ENCODE measurements around the gene IFI16.
"Not testable (repeated sequence)": the region's sequence is repeated elsewhere in the genome, so short reads cannot be mapped to it uniquely, and the experiment has no call there.

Gene IFI16

DNA sequence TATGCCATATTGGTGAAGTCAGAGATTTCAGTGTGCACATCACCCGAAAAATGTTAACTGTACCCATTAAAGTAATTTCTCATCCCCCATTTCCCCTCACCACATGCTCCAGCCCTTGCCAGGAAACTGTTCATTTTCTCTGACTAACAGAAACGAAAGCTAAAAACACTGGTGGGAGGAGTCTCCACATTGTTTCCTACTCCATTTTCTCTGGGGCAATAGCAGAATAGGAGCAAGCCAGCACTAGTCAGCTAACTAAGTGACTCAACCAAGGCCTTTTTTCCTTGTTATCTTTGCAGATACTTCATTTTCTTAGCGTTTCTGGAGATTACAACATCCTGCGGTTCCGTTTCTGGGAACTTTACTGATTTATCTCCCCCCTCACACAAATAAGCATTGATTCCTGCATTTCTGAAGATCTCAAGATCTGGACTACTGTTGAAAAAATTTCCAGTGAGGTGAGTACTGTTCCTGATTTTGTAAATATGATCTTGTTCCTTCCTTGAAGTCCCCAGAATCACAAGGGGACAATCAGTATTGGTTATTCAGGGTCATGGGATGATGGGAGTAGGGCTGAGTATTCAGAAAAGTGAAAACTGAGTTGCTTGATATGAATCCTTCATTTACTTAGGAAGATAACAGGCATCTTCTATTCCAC, at the start of gene IFI16:
IFI16 (plus strand) TSS at position 204 of the 658 bp plus-strand sequence. CDS start 4,774 bp downstream, outside the sequence.
- DNase-seq: peak; percentile 94

DNA sequence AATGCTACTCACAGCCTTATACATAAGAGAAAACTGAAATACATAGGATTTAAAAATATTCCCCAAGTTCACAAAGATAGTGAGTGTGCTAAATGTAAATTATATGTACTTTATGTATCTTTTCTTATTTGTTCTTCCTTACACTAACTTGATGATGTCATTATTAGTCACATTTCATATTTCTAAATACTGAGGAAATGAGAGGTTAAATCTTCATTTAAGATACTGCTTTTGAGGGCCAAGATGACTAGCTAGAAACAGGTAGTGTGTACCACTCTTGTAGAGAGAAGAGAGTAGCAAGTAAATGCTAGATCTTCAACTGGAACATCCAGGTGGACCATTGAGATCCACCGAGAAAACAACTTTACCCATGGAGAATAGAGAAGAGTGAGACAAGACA, 48.5 kb upstream of the IFI16 start:
- no peak for DNase-seq

DNA sequence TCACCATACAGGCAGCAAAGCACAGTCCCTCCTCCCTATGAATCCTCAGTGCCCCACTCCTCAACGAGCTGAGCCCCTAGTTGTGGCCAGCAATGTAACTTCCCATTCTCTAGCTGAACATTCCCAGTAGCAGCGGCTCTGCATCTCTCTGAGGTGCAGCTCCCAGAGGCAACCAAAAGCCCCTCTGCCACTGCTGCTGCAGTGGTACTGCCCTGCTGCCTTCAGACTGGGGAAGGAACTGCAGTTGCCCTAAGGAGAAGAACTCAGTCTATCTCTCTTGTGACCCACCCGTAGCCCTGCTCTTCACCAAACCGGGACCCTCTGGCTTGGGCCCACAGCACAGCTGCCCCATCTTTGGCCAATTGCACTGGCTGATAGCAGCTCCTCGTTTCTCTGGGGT, 46.7 kb upstream of the IFI16 start:
- DNase-seq: no peak

DNA sequence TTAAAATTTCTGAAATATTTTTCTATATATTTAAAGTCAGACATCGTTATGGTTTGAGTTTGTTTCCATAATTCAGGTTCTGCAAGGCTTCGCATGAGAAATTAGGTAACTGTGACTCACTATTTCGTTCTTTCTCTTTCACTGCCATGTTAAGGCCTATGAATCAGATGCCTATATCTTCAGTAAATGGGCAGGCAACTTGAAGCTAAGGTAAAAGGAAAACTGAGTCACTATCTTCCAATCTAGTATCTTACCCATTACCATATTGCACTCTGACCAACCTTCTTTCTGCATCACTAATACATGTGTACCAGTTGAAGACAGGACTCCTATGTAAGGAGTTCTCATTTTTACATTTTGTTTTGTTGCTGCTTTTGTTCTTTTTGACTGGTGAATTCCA, 40.5 kb upstream of the IFI16 start:
- no peak for DNase-seq

DNA sequence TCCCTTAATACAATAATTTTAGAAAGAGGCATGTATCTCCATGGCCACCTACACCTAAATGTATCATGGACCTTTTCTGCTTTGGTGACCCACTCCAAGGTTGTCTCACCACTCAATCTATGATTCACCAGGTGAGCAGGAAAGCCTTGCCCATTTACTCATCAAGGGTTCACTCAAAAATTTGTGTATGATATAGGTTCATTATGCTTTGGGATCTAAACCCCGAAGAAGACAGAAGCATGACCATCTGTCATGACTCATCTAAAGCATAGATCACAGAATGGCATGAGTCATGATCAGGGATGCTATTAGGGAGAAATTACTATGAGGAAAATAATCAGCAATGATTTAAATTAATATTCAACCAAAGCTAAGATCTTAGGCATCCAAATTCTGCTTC, 39.9 kb upstream of the IFI16 start:
- no peak for DNase-seq

DNA sequence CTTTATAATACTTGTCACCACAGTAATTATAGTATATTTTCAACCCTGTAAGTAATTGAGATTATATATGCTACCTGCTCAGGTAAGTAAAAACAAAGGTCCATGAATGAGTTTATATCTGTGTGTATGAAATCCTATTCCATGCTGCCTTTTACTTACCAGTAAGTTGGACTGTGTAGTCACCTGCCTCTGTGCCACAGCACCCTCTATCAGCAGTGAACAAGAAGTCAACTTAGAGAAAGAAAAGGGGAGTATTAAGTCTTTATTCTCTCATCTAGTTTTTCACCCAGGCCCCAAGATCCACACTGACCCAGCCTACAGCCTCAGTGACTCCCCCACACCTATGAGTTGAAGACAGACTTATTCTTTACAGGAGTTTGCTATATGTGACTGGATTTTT, 36.9 kb upstream of the IFI16 start:
- no peak for DNase-seq

DNA sequence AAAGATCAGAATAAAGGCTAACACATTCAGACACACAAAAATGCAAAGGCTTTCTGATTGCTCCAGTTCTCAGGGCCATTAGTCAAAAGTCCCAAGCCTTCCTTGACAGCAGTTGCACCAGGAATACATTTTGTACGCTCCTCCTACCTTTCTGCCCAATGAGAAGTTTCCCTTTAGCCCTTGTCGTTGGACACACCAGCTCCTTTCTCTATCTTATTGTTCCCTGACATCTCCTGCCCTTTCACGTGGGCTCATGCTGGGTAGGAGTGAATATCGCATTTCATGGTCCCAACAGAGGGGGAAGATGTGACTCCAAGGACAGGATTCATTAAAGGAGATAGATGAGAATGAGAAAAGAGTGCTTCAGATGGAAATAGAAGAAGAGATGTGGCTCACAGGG, 33.5 kb upstream of the IFI16 start:
- DNase-seq: no peak

DNA sequence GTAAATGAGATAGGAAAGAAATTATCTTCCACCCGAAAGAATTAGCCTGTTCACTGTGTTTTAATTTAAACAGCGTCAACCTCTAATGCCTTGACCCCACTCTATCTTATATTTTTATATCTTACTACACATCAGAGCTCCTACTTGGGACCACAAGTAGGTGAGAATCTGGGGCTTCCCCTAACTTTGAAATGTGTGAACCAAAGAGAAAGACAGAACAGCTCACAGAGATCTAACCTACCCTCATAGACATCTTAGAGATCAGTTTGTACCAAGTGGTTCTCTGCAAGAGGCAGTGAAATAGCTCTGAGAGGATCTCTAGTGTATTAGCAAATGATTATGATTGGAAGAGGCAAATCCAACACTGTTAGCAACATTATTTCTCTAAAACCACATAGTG, 31.0 kb upstream of the IFI16 start:
- no peak for DNase-seq

DNA sequence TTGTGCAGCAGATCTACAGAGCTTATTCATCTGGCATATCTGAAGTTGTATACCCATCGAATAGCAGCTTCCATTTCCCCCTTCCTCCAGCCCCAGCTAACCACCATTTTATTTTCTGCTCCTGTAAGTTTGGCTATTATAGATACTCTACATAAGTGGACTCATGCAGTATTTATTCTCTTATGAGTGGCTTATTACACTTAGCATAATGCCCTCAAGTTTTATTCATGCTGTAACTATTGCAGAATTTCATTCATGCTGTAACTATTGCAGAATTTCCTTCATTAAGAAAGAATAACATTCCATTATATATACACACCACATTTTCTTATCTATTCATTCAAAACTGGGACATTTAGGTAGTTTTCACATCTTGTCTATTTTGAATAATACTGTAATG, 30.5 kb upstream of the IFI16 start:
- DNase-seq: no peak

DNA sequence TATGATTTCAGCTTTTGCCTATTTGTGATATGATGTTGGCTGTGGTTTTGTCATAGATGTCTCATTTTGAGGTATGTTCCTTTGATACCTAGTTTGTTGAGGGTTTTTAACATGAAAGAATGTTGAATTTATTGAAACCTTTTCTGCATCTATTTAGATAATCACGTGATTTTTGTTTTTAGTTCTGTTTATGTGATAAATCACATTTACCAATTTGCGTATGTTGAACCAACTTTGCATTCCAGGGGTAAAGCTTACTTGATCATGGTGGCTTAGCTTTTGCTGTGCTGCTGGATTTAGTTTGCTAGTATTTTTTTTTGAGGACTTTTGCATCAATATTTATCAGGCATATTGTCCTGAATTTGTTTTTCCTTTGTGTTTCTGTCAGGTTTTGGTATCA, 26.5 kb upstream of the IFI16 start:
- no peak for DNase-seq

DNA sequence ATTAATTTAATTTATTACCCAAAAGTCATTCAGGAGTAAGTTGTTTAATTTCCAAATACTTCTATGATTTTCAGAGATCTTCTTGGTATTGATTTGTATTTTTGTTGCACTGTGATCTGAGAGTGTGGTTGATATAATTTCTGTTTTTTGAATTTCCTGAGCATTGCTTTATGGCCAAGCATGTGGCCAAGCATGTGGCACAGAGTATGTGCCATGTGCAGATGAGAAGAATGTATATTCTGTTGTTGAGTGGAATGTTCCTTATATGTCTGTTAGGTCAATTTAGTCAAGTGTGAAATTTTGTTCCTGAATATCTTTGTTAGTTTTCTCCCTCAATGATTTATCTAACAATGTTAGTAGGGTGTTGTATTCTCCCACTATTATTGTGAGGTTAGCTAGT, 25.3 kb upstream of the IFI16 start:
- DNase-seq: no peak

DNA sequence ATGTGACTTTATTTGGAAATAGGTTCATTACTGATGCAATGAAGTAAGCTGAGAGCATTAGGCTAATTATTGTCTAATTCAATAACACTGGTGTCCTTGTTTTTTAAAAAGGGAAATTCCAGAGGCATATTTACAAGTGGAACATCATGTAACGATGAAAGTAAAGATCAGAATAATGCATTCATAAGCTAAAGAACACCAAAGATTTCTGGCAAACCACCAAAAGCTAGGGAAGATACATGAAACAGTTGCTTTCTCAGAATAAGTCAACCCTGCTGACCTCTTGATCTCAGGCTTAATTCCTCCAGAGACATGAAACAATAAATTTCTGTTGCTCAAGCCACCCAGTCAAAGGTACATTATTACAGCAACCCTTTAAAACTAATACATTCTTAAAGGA, 20.3 kb upstream of the IFI16 start:
- DNase-seq: no peak

DNA sequence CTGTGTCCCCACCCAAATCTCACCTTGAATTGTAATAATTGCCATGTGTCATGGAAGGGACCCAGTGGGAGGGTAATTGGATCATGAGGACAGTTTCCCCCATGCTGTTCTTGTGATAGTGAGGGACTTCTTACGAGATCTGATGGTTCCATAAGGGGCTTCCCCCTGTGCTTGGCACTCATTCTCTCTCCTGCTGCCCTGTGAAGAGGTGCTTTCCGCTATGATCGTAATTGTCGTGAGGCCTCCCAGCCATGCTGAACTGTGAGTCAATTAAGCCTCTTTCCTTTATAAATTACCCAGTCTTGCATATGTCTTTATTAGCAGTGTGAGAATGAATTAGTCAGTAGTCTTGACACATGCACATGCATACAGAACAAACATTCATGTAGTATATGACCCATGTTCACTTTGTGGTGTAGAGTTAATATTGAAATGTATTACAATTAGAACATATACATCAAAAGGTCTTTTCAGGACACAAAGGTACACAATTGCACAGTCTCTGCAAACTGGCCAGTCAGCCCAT, 16.9 kb upstream of the IFI16 start:
- DNase-seq: no peak

DNA sequence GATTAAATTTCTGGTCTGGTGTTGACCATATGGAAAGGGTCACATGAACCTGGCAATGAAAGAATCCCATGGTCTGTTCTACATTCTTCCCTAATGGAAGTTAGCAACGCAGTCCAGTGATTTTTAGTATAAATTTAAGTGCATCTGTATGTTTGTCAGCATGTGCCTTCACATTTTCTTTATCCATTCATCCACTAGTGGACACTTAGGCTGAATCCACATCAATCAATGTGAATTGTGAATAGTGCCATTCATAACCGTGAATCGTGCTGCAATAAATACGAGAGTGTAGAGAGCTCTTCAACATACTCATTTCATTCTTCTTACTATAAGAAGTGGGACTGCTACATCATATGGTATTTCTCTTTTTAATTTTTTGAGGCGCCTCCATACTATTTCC, 12.7 kb upstream of the IFI16 start:
- DNase-seq: no peak

DNA sequence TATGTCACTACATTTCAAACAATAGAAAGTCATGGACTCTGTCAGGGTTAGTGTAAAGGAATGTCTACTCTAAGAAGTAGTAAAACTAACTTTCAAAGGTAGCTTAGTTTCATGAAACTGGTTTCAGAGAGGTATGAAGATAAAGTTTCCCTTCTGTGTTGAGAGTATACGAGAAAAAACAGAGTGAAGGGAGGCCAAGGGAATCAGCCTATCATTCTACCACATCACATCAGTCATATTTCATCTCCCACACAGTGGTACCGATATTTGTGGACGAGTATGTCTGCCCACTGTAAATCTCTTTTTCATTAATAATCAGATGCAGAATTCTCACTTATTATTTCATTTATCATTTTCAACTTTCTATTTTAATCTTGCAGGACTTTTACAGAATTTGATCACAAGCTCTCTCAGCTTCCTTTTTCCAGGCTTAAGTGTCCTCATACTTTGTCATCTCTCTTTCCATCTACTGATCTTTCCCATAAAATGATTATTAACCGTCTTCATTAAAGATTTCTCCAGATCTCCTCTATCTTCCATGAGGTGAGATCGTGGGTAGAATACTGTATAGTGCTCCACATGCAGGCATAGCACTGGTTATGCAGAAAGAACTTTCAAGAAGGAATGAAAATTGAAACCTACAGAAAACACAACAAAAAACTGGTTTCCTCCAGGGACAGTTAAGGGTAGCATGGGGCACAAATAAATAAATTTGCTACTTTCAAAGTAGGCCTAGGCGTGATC, 11.5 kb upstream of the IFI16 start:
- no peak for DNase-seq

DNA sequence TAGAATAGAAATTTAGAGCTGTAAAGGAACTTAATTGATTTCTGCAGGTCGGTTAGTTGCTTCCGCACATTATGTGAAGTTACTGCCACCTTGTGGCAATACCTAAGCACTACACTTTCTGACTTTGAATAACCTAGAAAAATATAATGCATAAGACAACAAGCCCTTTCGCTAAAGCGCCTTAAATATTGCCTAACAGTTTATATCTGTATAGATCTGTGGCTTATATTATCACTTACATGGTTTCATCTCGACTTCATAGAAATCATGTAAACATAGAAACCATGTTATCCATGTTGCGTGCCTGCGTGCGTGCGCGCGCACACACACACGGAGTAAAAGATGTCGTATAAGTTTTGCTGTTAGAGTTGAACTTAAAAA, 10.9 kb upstream of the IFI16 start:
- peak; percentile 68 for DNase-seq

DNA sequence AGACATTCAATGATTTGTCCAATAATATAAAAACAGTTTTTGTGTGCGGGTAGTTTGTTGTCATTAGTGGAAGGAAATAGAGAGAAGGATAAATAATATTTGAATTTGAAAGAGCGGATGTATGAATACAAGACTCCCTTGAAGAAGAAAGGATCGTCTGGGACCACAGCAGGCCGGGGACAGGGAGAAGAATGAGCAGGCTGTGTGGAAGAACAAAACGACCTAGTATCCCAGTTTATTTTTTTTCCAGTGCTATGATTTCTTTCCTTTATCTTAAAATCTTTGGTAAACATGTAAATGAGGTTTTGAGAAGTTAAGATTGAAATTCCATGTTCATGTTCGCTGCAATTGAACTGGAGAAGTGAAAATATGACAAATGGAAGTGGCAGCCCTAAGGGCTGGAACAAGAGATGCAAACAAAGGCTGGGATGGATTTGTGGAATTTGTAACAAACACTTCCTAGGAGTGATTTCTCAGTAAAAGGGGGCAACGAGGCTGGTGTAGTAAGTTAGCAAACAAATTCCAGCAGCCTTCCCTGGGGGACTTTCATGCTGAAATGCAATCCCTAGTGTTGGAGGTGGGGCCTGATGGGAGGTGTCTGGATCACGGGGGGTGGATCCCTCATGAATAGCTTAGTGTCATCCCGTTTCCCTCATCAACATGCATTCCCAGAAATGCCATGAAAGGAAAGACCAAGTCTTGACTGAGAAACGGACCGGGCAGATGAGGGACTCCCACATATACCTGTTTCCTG, 10.2 kb upstream of the IFI16 start:
- no peak for DNase-seq

DNA sequence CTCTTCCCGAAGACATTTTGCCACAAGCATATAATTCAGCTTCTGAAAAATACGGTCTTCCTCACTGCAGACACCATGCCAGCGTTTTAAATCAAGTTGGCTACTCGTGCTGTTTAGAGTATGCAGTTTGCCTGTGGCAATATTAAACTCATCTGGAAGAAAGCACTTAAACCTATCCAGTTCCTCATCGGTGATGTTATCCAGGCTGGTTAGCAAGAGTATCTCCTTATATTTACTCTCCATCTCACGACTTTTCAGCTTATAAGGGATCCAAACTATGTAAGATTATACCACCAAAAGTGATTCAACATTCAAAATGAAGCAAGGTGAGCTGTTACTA, 9.7 kb upstream of the IFI16 start:
- no peak for DNase-seq

DNA sequence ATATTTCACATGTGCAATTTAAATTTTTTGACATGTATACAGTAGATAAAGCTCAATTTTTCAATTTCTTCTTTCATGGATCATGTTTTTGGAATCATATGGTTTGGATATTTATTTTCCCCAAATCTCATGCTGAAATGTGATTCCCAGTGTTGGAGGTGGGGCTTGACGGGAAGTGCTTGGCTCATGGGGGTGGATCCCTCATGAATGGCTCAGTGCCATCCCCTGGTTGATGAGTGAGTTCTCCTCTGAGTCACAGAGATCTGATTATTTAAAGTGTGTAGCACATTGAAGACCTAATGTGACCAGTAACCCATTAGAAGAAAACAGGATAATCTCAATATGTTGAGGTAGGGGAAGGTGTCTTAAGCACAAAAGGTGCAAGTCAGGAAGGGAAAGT, 9.1 kb upstream of the IFI16 start:
- no peak for DNase-seq

DNA sequence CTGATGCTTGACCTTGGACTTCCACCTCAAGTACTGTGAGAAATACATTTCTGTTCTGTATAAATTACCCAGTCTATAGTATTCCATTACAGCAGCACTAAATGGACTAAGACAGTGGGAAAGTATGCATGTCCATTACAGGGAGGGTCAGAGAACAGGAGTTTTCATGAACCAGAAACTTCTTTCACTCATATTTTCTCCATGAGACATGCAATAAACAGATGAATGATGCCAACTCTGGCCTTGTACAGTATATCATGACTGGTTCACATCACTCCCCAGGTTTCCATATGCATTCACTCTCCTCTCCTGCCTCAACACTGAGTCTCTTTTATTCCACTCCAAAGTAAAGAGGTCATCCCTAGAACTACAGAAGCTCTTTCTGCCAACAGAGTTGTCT, 4.5 kb upstream of the IFI16 start:
- no peak for DNase-seq

DNA sequence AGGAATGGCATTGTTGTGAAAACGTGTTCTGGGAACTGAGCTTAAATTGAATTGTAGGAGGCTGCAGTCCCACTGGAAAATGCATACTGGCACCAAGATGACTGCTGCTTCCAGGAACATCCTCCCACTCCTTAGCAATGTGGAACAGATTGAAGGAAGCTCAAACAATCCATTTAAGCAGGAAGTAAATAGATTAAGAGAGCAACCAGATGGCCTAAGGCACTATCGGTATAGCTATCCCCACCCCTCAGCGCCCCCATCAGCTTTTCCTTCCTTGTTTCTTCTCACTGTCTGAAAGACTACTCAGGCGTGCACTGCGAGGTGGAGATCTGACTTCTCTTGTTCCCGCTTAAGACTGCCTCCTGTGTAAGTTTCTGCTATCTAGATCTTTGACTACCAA, 4.0 kb upstream of the IFI16 start:
- DNase-seq: no peak

DNA sequence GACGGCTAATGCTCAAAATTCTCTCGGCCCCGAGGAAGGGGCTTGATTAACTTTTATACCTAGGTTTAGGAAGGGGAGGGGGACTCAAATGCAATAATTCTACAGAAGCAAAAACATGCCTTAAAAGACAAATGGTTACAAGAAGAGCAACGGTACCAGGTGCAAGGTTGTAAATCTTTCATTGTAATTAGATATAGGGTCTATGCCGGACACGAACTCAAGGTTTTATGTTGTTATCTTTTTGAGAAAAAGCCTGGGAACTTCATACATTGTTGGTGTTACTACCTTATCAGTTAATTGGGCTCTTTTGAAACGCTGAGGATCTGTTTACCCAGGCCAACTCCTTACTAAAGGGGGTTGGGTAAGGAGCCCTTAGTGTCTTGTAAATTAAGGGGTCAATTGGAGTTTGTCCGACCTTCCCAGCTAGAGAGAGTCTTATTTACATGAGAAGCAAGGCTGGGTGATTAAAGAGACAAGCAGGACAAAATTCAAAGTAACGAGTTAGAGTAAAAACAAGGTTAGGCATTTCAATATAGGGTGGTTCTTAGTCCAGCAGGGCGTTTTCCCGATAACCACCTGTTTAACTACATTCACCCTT, 3.4 kb upstream of the IFI16 start:
- DNase-seq: not testable (repeated sequence)

DNA sequence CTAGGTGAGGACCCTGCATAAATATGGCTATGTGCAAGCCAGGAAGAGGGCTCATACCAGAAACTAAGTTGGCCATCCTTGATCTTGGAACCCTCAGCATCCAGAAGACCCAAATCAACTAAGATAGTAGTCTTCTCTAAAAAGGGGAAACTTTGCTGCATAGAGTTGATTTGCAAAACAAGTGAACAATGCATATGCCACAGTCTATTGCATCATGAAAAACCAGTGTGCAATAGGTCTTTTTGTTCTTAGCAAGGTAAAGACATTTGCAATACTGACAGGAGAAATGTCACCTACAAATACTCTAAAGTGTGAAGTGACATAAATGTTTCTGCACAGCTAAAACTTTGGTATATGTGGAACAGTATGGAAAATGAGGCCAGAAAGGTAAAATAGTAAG, 2.0 kb upstream of the IFI16 start:
- peak; percentile 44 for DNase-seq

DNA sequence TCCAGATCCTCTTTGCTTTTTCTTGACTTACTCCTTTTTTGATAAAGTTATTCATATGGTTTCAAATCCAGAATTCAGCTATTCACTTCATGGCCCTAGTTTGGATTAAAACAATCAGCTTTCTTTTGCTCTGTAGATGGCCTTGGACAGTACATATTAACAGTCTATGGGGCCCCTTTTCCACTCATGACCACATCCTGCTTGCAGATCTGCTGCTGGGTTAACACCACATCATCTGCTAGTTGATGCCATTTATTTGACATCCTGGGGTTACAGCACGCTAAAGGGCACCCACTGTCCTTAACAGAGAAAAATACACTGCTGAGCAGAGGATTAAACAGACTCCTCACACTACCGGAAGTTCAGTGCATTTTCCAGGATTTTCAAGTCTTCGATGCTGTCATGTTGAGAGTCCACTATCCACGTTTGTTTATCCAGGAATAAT, 941 bp upstream of the IFI16 start:
- peak; percentile 78 for DNase-seq

All from MV-4-11 (cell line).